HG02852 (cell line): ENCODE data around the gene C10orf90.

Source experiments
- ATAC-seq: cut with Tn5 transposase; IDR thresholded peaks from one replicate; pipeline ENCODE4 v1.9.1; 2021; ENCODE audit warnings: mild to moderate bottlenecking, moderate library complexity; ENCODE audit not compliant: unreplicated experiment

Gene C10orf90

GRCh38 chr10:126474031-126474430 is 196.5 kb downstream of the C10orf90 start:
- ATAC-seq, result no peak

DNA sequence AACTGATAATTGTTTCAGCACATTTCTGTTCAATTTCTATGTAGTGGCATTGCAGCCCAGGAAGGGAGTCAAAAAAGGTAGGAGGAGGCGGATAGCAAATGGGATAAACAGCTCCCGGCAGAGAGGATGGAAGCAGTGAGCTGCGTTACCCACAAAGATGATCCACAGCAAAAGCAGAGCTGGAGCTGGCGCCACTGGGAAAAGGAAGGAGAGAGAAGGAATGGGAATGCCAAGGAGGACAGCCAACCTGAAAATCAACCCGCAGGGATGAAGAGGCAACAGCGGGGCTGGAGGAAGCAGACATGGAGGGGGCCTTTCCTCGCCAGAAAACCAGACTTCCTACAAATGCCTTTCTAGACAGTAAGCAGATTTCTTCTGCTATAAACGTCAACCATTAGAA is 199.5 kb downstream of the C10orf90 start:
- ATAC-seq, result no peak

GRCh38 chr10:126469692-126470091 is 200.8 kb downstream of the C10orf90 start:
- no peak for ATAC-seq

DNA sequence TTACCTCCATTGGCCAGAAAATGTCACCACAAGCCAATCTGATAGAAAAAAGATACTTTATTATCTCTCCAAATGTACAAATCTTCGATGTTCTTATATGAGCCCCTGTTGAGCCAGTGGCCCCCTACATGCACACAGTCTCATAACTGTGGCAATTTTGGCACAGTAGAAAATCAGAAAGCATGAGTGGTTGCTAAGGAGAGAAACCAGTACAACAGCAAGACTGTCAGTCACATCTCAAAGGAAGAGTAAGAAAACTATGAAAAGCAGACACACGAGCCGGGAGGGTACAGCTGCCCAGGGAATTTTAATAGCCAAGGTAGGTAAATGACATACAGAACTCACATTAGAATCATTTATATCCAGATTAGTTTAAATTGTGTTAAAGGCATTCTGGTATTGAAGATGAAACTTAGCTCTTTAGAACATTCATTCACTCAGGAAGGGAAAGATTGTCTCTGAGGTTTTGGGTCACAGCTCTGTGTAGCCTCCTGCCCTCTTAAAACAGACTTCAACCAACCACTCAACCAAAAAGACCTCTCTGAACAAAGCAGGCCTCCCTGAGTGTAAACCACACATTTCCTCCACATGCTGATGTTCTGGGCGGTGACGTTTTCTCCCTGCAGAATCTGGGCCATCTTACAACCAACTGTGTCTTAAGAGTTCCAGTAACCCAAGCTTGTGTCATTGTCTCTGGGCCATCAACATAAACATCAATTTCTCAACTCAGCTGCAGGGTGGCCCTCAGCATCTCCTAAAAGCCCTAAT is 201.4 kb downstream of the C10orf90 start:
- no peak for ATAC-seq

DNA sequence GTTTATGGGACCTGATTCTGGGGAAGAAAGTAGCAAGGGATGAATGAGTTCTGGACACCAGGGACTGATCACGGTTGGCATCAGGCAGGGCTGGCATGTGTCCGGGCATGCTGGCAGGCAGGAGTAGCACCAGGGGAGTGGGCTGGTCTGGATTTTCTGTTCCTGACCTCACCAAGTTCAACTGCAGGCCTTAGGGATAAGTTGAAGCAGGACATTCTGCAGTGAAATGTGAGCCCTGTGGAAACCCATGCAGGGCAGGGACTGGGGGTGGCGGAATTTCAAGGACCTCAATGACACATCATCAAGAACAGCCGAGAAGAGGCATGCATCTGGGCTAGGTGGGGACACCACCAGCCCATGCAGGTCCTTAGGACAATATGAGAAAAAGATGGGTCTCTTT is 202.0 kb downstream of the C10orf90 start:
- no peak for ATAC-seq

DNA sequence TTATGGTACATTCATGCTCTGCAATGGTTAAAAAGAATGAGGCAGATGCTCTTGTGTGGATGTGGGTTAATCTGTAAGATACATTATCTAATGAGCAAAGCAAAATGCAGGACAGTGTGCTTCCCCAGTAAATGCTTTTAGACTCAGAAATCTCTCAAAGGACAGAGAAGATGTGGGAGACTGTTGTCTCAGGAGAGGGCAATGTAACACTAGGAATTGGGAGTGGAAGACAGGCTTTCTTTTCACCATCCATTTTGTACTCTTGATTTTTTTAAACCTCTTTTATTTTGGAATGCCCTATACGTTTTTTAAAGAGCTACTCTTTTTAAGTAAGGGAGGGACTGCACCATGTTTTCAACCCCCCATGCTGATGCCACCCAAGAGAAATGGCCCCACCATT is 204.7 kb downstream of the C10orf90 start:
- ATAC-seq, result no peak

GRCh38 chr10:126463286-126463685 is 207.2 kb downstream of the C10orf90 start:
- no peak for ATAC-seq

- no peak for ATAC-seq
Measured at GRCh38 chr10:126461289-126461940, 209.1 kb downstream of the C10orf90 start.

- no peak for ATAC-seq
Measured at GRCh38 chr10:126459878-126460481, 210.5 kb downstream of the C10orf90 start.

DNA sequence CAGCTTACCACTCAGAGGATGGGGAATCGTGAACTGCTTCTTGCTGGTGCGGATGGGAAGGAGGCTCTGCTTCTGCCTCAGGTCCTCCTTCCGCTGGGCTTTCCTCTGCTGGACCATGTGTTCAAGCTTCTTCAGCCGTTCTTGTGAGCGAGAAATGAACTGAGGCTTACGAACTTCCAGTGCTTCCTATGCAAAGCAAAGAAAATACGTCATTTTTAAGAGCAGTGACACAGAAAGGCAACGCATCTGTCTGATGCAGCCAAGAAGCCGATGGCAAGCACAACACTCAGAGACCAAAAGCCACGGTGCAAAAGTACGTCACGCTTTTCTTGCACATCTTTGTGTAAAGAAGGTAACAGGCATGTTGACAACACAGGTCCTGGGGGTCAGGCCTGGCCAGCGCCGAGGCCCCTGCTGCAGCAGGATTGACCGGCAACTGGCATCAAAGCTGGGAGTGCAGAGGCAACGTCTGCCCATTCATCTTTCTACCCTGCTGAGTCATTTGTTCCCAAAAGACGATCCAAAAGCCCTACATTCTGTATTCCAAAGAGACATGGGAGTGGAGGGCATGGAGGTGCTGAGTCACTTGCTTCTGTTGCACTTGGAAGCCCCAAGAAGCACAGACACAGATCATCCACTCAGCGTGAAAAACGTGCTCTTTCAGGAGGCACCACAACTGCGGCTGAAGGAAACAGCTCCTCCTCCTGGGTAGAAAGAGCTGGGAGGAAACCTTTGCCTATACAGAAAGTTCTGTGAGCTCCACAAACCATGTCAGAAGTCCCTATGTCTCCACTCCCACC is 211.3 kb downstream of the C10orf90 start:
- ATAC-seq, result no peak

- ATAC-seq, result no peak
Measured at GRCh38 chr10:126458466-126458865, 212.0 kb downstream of the C10orf90 start.

- no peak for ATAC-seq
Measured at GRCh38 chr10:126456632-126457031, 213.9 kb downstream of the C10orf90 start.

DNA sequence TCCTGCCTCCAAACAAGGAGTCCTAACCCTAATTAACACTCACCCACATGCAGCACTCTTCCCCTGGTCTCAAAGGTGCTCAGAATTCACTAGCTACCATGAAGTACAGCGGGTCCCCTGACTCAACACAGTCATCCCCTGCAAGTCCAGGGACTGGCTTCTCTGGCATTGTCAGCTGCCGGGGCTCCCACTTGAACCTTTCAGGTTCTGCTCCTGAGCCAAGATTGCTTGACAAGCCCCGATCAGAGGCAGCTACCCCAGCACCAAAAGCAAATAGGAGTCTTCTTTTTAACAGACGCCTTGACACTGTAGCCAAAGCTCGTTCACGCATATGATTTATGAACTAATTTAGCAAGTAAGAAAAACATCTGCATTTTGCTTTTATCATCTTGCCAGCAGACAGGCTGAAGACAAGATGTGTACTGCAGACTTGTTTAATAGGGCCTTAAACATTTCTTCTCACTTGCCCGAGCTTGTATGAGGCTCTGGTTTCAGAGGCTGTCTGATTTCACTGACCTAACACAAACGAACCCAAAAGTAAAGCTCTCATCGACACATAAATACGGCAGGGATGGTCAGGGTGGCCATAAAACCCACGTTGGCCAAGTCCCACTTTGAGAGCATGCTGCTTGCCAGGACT is 214.6 kb downstream of the C10orf90 start:
- ATAC-seq, result no peak

GRCh38 chr10:126455036-126455765 is 215.3 kb downstream of the C10orf90 start:
- no peak for ATAC-seq

DNA sequence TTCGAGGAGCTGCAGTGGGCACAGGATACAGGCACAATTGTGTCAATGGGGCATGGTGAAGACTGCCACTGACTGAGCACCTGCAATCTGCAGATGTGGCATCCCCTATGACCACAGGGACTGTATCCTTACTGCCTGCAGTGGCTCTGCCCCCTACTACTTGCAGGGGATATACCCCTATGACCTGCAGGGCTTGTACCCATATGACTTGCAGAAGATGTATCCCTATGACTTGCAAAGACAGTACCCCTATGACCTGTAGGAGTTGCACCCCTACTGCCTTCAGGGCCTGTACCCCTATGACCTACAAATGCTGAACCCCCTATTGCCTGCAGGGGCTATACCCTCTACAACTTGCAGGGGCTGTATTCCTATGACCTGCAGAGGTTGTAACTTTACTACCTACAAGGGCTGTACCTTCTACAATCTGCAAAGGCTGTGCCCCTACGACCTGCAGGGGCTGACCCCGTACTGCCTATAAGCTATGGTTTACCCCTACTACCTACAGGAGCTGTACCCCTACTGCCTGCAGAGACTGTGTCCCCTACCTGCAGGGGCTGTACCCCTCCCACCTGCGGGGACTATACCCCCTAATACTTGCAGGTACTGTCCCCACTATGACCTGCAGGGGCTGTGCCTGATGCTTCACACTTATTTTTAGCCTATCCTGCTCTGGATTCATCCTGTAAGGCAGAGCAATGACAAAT is 216.3 kb downstream of the C10orf90 start:
- ATAC-seq, result no peak

DNA sequence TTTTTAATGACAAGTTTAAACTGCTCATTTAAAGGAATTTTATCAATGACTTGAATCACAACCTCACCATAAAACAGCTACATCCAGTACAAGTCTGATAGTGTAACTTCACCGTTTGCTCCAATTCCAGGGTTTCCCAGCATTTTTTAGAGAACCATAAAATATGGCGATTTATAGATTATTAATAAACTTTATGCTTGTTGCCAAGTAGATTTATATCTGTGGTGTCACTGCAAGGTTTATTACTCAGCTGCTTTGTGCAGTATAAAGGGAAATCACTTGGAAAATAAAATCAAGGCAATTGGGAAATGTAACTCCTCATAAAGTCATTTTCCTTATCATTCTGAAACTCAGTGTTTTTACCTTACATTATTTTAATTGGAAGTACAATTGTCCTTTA is 218.2 kb downstream of the C10orf90 start:
- ATAC-seq, result no peak

DNA sequence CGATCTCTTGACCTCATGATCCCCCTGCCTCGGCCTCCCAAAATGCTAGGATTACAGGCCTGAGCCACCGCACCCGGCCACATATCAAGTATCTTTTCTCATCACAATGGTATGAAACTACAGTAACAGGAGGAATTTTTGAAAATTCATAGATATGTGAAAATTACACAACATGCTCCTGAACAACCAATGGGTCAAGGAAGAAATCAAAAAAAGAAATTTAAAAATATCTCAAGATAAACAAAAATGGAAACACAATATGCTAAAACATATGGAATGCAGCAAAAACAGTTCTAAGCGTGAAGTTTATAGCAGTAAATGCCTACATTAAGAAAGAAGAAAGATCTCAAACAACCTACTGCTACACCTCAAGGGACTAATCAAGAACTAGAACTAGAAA is 222.4 kb downstream of the C10orf90 start:
- ATAC-seq, result no peak

- ATAC-seq, result no peak
Measured at GRCh38 chr10:126439942-126440341, 230.6 kb downstream of the C10orf90 start.

GRCh38 chr10:126438407-126438783 is 232.1 kb downstream of the C10orf90 start:
- no peak for ATAC-seq
